BJ (cell line): ENCODE results near the gene PHLPP1. TPM values are rescaled to one million over a fixed set of nuclear protein-coding genes. Genes with fewer than 3 reads are reported as not detected.

Experiments
- CTCF ChIA-PET: fragments of 350-600 bp; formaldehyde crosslinking; extraction: SDS; loops from one replicate; lab custom pipeline; 2021; ENCODE audit warnings: antibody characterized with exemption, inconsistent platforms; lab: Yijun Ruan, JAX
- POLR2A ChIA-PET: fragments of 300-600 bp; sonication (Branson Sonifier 250); formaldehyde crosslinking; extraction: SDS; loops from one replicate; lab custom pipeline; 2021; ENCODE audit warnings: antibody characterized with exemption; lab: Charles Lee
- DNase-seq: peaks from one replicate; pipeline ENCODE4 v3.0.0-alpha.2; 2011; ENCODE audit warnings: low read depth
- H3K27me3 ChIP-seq: 2 replicates; pipeline ENCODE4 v1.6.0; 2011; ENCODE audit warnings: low read length; ENCODE audit not compliant: control insufficient read depth, insufficient read depth
- H3K36me3 ChIP-seq: 2 replicates; pipeline ENCODE4 v1.5.1; 2011; ENCODE audit warnings: low read length; ENCODE audit not compliant: control insufficient read depth, insufficient read depth
- H3K4me3 ChIP-seq: 2 replicates; pipeline ENCODE4 v1.5.1; 2011; ENCODE audit warnings: low read depth, mild to moderate bottlenecking, control low read depth, low read length
- CTCF ChIP-seq: IDR thresholded peaks from 2 replicates; pipeline ENCODE4 v1.5.1; 2011; ENCODE audit warnings: low read depth, mild to moderate bottlenecking, control low read depth, inconsistent platforms, low read length, moderate library complexity; ENCODE audit not compliant: insufficient read depth
- polyA plus RNA-seq: library from polyadenylated mRNA; depleted of rRNA; stranded (reverse); fragments of >200 nt; gene quantifications from 2 replicates; pipeline ENCODE4 v1.2.3, GENCODE V29; 2011

The PHLPP1 gene
- polyA plus RNA-seq, 1 experiment, result 4.0 TPM

GRCh38 chr18:62771494-62772270 is 56.3 kb downstream of the PHLPP1 start:
- CTCF ChIA-PET, result interaction anchor here (0.6 kb wide), 1 partner anchor 31 kb away, joined by 5 read pairs; no protein-coding TSS in a partner anchor
- no peak for DNase-seq
- POLR2A ChIA-PET, result no interaction called here
- no peaks in the 10 kb centered on the region for H3K36me3 ChIP-seq
- no peak for TF ChIP-seq CTCF
- H3K4me3 ChIP-seq, result no peak overlapping the region
- no peaks in the 10 kb centered on the region for H3K27me3 ChIP-seq

GRCh38 chr18:62772860-62773584 is 57.7 kb downstream of the PHLPP1 start:
- no peaks in the 10 kb centered on the region for H3K36me3 ChIP-seq
- TF ChIP-seq CTCF, result no peak
- ChIA-PET POLR2A (no interaction called here), CTCF (interaction anchor here (1.1 kb wide), 1 partner anchor 23 kb away, joined by 3 read pairs; no protein-coding TSS in a partner anchor)
- H3K4me3 ChIP-seq, result no peak overlapping the region
- DNase-seq, result no peak
- H3K27me3 ChIP-seq, result no peaks in the 10 kb centered on the region

- CTCF ChIA-PET, result interaction anchor here (1.1 kb wide), 1 partner anchor 22 kb away, joined by 3 read pairs; no protein-coding TSS in a partner anchor
- POLR2A ChIA-PET, result no interaction called here
- Histone ChIP-seq H3K36me3 (no peaks in the 10 kb centered on the region), H3K4me3 (no peak overlapping the region), H3K27me3 (no peaks in the 10 kb centered on the region)
- DNase-seq, result no peak
- no peak for TF ChIP-seq CTCF
These were observed 58.4 kb downstream of the PHLPP1 start for GRCh38 chr18:62773691-62774090.

GRCh38 chr18:62776024-62776570 is 60.8 kb downstream of the PHLPP1 start:
- Histone ChIP-seq H3K4me3 (no peak overlapping the region), H3K27me3 (no peaks in the 10 kb centered on the region), H3K36me3 (no peaks in the 10 kb centered on the region)
- POLR2A ChIA-PET, result no interaction called here
- CTCF ChIA-PET, result no interaction called here
- DNase-seq, result no peak
- TF ChIP-seq CTCF, result no peak

- no peaks in the 10 kb centered on the region for H3K27me3 ChIP-seq
- H3K36me3 ChIP-seq, result no peaks in the 10 kb centered on the region
- ChIA-PET POLR2A (no interaction called here), CTCF (no interaction called here)
- no peak overlapping the region for H3K4me3 ChIP-seq
- TF ChIP-seq CTCF, result no peak
- no peak for DNase-seq
These were observed 62.5 kb downstream of the PHLPP1 start for GRCh38 chr18:62777814-62778213.
